Activated CD8-positive, alpha-beta memory T cell treated with anti-CD3 and anti-CD28 coated beads for 4 hours (primary cell): ENCODE measurements around the gene MRNIP.

Experiments
- DNase-seq, 2 donors: peaks; one replicate each; pipeline ENCODE4 v3.0.0-alpha.2; 2020; ENCODE audit warnings: low read depth in 2 of 2

MRNIP gene

GRCh38 chr5:179803651-179804554, 54.7 kb downstream of the MRNIP start:
- DNase-seq, result no peak

- DNase-seq, result no peak
Measured at GRCh38 chr5:179802950-179803562, 55.6 kb downstream of the MRNIP start.

DNA sequence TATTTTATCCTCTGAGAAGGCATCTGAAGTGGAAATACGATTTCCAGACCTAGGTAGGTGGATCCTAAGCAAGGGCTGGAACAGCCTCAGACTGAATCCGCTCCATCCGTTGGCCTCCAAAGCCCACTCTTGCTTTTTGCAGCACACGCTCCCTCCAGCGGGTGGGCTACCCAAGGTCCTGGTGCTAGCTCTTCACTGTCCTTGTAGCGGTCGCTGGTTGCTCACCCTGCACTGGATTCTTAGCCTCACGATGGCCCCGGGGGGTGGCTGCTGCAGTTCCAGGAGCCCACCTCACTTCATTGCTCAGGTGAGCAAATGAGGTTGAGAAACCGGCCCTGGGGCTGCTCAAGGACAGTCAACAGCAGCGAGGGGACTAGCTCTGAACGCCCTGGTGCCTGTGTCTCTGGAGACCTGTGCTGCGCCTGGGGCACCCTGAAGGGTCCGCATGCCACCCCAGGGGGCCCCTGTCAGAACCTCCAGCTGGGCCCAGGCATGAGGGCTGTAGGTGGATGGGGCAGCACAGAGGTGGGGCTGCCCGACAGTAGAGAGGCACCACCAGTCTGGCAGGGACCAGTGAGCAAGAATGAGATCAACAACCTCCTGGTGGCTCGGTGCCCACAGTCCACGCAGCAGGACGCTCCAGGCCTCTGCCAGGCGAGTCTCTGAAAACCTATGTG, 56.3 kb downstream of the MRNIP start:
- no peak for DNase-seq

DNA sequence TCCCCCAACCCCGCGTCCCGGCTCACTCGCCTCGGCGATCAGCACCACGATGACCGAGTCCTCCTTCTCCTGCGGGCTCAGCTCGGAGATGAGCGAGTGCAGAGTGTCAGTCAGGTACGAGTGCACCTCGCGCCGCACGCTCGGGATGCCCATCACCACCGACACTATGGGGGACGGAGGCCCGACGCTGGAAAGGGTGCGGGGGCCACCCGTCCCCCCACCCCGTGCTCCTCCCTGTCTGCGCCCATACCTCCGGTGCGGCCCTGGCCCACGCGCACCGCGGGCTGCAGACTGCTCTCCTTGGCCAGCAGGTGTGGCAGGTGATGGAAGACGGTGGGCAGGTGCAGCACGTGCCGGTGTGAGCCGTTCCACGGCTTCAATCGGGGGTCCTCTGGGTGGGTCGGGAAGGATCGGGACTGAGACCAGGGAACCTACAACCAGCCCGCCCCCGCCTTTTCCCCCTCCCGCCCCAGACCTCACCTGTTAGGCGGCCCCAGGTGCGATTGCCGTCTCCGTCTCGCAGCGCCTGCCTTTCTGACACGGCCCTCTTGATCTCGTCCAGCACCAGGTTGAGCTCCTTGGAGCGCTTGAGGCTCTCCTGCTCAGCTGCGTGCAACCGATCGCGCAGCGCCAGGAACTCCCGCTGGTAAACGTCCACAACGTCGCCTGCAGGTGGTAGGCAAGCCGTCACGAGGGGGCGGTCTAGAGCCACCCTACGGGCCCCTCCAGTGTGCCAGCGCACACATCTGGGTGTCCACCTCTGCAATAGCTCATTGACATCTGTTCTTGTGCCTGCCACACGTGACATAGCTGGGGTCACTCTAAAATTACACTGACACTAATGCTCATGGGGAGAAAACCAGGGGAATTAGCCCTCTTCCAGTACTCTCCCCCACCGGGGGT, 57.1 kb downstream of the MRNIP start:
- peak; percentile 70 to 75 for DNase-seq

GRCh38 chr5:179800696-179801201, 57.9 kb downstream of the MRNIP start:
- DNase-seq, result no peak

DNA sequence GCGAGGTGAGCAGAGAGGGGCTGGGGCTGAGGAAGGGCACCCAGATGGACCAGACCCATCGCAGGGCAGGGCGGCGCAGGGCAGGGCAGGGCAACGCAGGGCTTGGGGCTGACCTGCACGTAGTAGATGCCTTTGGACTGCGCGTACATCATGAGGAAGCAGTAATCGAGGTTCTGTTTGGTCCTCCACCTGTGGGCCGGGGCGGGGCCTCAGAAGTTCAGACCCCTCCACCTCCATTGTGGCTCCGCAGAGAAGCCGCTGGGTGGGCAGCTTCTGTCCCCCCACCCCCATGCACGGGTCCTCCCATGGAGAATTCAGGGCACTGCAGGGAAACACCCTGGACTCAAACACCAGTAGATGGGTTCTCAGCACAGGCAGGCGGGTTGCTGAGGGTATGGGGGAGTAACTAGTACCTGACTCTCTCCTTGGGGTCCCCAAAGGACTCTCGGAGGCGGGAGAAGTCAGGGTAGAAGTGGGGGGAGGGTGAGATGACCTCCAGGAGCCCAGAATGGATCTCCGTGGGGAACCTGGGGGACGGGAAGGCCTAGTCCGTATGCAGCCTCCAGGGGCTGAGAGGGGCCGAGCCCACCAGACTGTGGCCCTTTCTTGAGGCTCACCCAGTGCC, 58.4 kb downstream of the MRNIP start:
- no peak for DNase-seq

DNA sequence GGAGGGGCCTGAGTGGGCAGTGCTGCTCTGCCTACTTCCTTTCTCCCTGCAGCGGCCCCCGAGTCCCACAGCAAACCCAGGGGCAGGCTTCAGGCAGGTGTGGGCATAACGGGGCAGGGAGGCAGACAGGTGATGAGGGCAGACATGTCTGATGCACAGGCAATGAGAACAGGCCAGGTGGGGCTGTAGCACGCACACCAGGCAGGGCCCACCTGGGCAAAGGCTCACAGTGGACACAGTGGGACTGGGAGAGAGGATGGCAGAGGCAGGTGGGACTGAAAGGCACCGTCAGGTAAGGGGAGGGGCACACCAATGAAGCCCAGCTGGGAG, 59.0 kb downstream of the MRNIP start:
- DNase-seq, result no peak

- no peak for DNase-seq
Measured at GRCh38 chr5:179798771-179799643, 59.6 kb downstream of the MRNIP start.

DNA sequence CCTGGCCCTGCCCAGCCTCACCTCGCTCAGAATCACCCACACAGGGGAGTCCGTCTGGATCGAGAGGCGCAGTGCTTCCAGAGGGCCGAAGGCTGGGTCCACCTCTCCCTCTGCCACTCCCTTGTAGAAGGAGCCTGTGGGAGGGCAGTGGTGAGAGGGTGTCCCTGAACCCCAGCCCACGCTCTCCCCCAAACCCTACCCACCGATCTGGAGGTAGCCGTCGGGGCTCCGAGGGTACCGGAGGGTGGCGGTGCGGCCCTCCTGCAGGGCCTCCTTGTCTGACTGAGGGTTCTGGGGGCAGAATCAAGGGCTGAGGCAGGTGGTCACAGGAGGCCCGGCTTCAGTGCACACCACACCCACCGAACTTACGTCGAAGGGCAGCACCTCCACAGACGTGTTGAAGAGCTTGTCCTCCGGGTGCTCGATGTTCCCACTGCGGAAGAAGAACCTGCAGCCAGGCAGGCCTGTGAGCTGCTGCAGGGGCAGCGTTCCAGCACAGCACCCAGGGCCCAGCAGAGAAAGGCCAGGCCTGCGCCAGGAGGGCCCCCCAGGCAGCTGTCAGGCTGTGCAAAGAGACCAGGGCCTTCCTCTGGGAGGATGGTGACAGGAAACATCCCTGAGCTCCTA, 60.4 kb downstream of the MRNIP start:
- no peak for DNase-seq

DNA sequence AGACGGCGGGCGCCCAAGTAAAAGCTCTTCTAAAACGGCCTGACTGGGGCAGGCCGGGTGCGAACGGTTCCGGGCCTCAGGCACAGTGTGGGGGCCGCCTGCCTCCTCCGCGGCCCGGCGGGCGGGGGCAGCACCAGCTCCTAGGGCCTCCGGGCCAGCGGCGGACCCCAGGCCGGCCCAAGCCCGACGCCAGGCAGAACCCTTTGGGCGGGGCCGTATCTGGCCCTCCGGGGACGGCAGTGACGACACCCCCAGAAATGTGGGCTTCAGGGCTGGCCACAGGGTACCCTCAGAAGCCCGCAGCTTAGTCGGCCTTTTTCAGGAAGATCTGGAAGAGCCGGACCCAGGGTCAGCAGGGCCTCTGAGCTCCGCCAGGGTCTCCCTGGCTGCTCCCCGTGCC, 60.9 kb downstream of the MRNIP start:
- no peak for DNase-seq

- no peak for DNase-seq
Measured at GRCh38 chr5:179796877-179797608, 61.6 kb downstream of the MRNIP start.

- peak in 1 of 2 donors; percentile 25 for DNase-seq
Measured at GRCh38 chr5:179795863-179796833, 62.5 kb downstream of the MRNIP start.

GRCh38 chr5:179795049-179795862, 63.4 kb downstream of the MRNIP start:
- DNase-seq, result no peak

- no peak for DNase-seq
Measured at GRCh38 chr5:179794575-179794974, 64.0 kb downstream of the MRNIP start.

GRCh38 chr5:179794171-179794570, 64.4 kb downstream of the MRNIP start:
- DNase-seq, result no peak

- no peak for DNase-seq
Measured at GRCh38 chr5:179793468-179794139, 65.0 kb downstream of the MRNIP start, which contains the start of gene LTC4S. Gene LTC4S (plus strand): TSS chr5:179793986. CDS start chr5:179794081, 95 bp downstream.
